Neutrophil (primary cell): ENCODE data around the gene MAGEF1.
A peak's percentile ranks its signal among the peaks of the same experiment; 100 is the strongest.

ENCODE experiments used
- H3K27ac ChIP-seq: fragments of 200-600 bp; sonication (generic); 2 replicates; pipeline ENCODE4 v1.5.1; 2016; ENCODE audit warnings: mild to moderate bottlenecking, moderate library complexity
- H3K27me3 ChIP-seq: fragments of 200-600 bp; sonication (generic); 2 replicates; pipeline ENCODE4 v1.6.0; 2016; ENCODE audit warnings: mild to moderate bottlenecking
- H3K36me3 ChIP-seq: fragments of 200-600 bp; sonication (generic); 2 replicates; pipeline ENCODE4 v1.5.1; 2017
- H3K4me1 ChIP-seq, 2 experiments: fragments of 200-600 bp in 1 of 2; sonication (generic) in 1 of 2; 1 replicate in 1 of 2; 2 replicates in 1 of 2; pipeline versions ENCODE4 v1.5.1 to v1.6.1; 2013 to 2016; ENCODE audit warnings: low read depth in 1 of 2, low read length in 1 of 2, mild to moderate bottlenecking in 1 of 2, moderate library complexity in 1 of 2; ENCODE audit not compliant: control insufficient read depth in 1 of 2, insufficient read depth in 1 of 2
- H3K4me3 ChIP-seq, 2 experiments: fragments of 200-600 bp in 1 of 2; sonication (generic) in 1 of 2; 1 replicate in 1 of 2; 2 replicates in 1 of 2; pipeline ENCODE4 v1.5.1; 2013 to 2016; ENCODE audit warnings: low read depth in 1 of 2, low read length in 1 of 2, mild to moderate bottlenecking in 1 of 2, moderate library complexity in 1 of 2
- H3K9me3 ChIP-seq: fragments of 200-600 bp; sonication (generic); 2 replicates; pipeline ENCODE4 v1.5.1; 2016
- CTCF ChIP-seq: fragments of 200-600 bp; sonication (generic); IDR thresholded peaks from 2 replicates; pipeline ENCODE4 v1.5.1; 2016; ENCODE audit warnings: antibody characterized with exemption

The MAGEF1 gene

GRCh38 chr3:184713521-184713920 is 1.7 kb upstream of the MAGEF1 start:
- Histone ChIP-seq H3K27me3 (no peaks in the 10 kb centered on the region), H3K36me3 (no peaks in the 10 kb centered on the region), H3K9me3 (no peaks in the 10 kb centered on the region), H3K4me3 (no peak overlapping the region), H3K27ac (peak overlapping the region; percentile 86), H3K4me1 (peaks cover 23 to 25% of the 10 kb centered on the region in 2 experiments)
- no peak for TF ChIP-seq CTCF

- no peaks in the 10 kb centered on the region for H3K9me3 ChIP-seq
- no peaks in the 10 kb centered on the region for H3K36me3 ChIP-seq
- no peaks in the 10 kb centered on the region for H3K27me3 ChIP-seq
- peak overlapping the region; percentile 86 for H3K27ac ChIP-seq
- no peak overlapping the region for H3K4me3 ChIP-seq
- H3K4me1 ChIP-seq, result peaks cover 23 to 25% of the 10 kb centered on the region in 2 experiments
- TF ChIP-seq CTCF, result no peak
These were observed 1.1 kb upstream of the MAGEF1 start for GRCh38 chr3:184713040-184713355.

- TF ChIP-seq CTCF, result no peak
- Histone ChIP-seq H3K36me3 (no peaks in the 10 kb centered on the region), H3K9me3 (no peaks in the 10 kb centered on the region), H3K27ac (peak overlapping the region; percentile 86), H3K4me1 (peaks cover 23 to 25% of the 10 kb centered on the region in 2 experiments), H3K4me3 (peak overlapping the region; percentile 87 to 89), H3K27me3 (no peaks in the 10 kb centered on the region)
These were observed 580 bp upstream of the MAGEF1 start for GRCh38 chr3:184712248-184713039.

- Histone ChIP-seq H3K4me1 (peaks cover 23 to 25% of the 10 kb centered on the region in 2 experiments), H3K4me3 (peak overlapping the region; percentile 87 to 89), H3K27me3 (no peaks in the 10 kb centered on the region), H3K9me3 (no peaks in the 10 kb centered on the region), H3K27ac (peak overlapping the region; percentile 86), H3K36me3 (no peaks in the 10 kb centered on the region)
- TF ChIP-seq CTCF, result no peak
These were observed 883 bp downstream of the MAGEF1 start for GRCh38 chr3:184710870-184711492.

- H3K27ac ChIP-seq, result no peak overlapping the region
- no peaks in the 10 kb centered on the region for H3K4me1 ChIP-seq
- no peak overlapping the region for H3K4me3 ChIP-seq
- TF ChIP-seq CTCF, result no peak
- H3K27me3 ChIP-seq, result no peaks in the 10 kb centered on the region
- H3K36me3 ChIP-seq, result no peaks in the 10 kb centered on the region
- no peaks in the 10 kb centered on the region for H3K9me3 ChIP-seq
These were observed 8.2 kb downstream of the MAGEF1 start for GRCh38 chr3:184703657-184704056.
